Endothelial cell (in vitro differentiated cells): ENCODE data around the gene STXBP1. TPM values are rescaled to one million over a fixed set of nuclear protein-coding genes. Genes with fewer than 3 reads are reported as not detected.

Experiments used
- DNase-seq: peaks from one replicate; pipeline ENCODE4 v3.0.0; 2021; ENCODE audit warnings: low spot score
- H3K27ac Mint-ChIP-seq: one replicate; pipeline ENCODE4 v1.8.0; 2021; ENCODE audit warnings: mixed read lengths, inconsistent platforms; ENCODE audit not compliant: unreplicated experiment
- H3K27me3 Mint-ChIP-seq: one replicate; pipeline ENCODE4 v1.8.0; 2021; ENCODE audit warnings: mild to moderate bottlenecking, moderate library complexity, mixed read lengths, inconsistent platforms; ENCODE audit not compliant: unreplicated experiment
- H3K36me3 Mint-ChIP-seq: one replicate; pipeline ENCODE4 v1.8.0; 2021; ENCODE audit warnings: mild to moderate bottlenecking, low read depth, mixed read lengths, inconsistent platforms; ENCODE audit not compliant: unreplicated experiment
- H3K4me1 Mint-ChIP-seq: one replicate; pipeline ENCODE4 v1.8.0; 2021; ENCODE audit warnings: mild to moderate bottlenecking, mixed read lengths, inconsistent platforms; ENCODE audit not compliant: unreplicated experiment
- H3K4me3 Mint-ChIP-seq: one replicate; pipeline ENCODE4 v1.8.0; 2021; ENCODE audit warnings: mild to moderate bottlenecking, mixed read lengths, inconsistent platforms; ENCODE audit not compliant: unreplicated experiment
- H3K9me3 Mint-ChIP-seq: one replicate; pipeline ENCODE4 v1.8.0; 2021; ENCODE audit warnings: mixed read lengths, inconsistent platforms; ENCODE audit not compliant: unreplicated experiment
- CTCF ChIP-seq: fragments of 200-600 bp; sonication (generic); IDR thresholded peaks from one replicate; pipeline ENCODE4 v1.5.0; 2021; ENCODE audit warnings: antibody characterized with exemption; ENCODE audit not compliant: unreplicated experiment
- long read RNA-seq: library from polyadenylated mRNA; unstranded; transcript quantifications from one replicate; pipeline ENCODE4 v2.0.0, GENCODE V29; 2020; ENCODE audit not compliant: unreplicated experiment
- total RNA-seq: library from RNA; stranded (reverse); fragmentation: NEBNext Ultra II Directional; extraction: Animal tissue kit (Norgen Biotek cat#: 25700); gene quantifications from one replicate; pipeline ENCODE4 v1.2.1, GENCODE V29; 2021; ENCODE audit not compliant: unreplicated experiment

The STXBP1 gene
- 113 TPM for total RNA-seq
- long read RNA-seq, transcript STXBP1-201 (19 exons, 3,765 nt), result major isoform, 7 of 17 reads
- long read RNA-seq, partial matches to known transcripts, result 2 of 17 reads
- long read RNA-seq, other reads (novel, unspliced or antisense), result 4 of 17 reads

DNA sequence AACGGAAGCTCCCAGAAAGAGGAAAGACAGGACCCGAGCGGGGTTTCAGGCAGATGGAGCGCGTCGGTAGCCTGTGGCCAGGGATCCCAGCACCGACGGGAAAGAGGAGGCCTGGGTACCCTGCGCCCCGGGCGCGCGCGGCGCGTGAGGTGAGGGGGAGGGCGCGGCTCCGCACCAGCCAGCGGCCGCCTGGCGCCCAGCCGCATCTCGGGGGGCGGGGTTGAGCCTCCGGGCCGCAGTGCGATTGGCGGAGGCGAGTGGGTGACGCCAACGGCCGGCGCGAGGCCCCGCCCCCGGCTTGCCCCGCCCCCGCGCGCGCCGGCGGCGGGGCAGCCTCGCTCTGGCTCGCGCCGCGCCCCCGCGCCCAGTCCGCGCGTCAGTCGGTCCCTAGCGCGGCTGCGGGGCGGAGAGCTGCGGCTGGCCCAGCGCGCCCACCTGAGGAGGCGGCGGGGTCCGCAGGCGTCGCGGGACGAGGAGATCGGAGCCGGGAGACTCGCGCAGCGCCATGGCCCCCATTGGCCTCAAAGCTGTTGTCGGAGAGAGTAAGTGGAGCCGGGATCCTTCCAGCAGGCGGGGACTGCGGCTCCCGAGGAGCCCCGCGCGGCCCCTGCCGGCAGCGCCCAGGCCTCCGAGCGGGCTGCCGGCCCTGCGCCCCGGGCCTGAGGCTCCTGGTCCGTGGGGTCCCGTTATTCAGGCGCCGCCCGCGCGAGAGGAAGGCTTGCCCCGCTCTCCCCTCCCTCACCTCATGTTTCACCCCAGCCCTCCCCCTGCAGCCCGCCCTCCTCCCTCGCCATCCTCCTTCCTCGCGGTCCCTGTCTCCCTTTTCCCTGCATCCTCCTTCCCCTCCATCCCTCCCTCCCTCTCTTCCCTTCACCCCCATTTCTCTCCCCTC lies at the start of gene STXBP1:
Gene STXBP1 (plus strand): TSS at position 379 of the 892 bp plus-strand sequence. CDS start 127 bp downstream, at position 506.
- DNase-seq, result peak; percentile 92
- Mint-ChIP-seq H3K36me3 (peaks cover 10% of the 10 kb centered on the region), H3K4me3 (peak within 1 kb of the TSS; percentile 98), H3K9me3 (no peaks in the 10 kb centered on the region), H3K27ac (peak within 1 kb of the TSS; percentile 91), H3K4me1 (peaks cover 20% of the 10 kb centered on the region), H3K27me3 (peaks cover 15% of the 10 kb centered on the region)
- no peak for TF ChIP-seq CTCF

DNA sequence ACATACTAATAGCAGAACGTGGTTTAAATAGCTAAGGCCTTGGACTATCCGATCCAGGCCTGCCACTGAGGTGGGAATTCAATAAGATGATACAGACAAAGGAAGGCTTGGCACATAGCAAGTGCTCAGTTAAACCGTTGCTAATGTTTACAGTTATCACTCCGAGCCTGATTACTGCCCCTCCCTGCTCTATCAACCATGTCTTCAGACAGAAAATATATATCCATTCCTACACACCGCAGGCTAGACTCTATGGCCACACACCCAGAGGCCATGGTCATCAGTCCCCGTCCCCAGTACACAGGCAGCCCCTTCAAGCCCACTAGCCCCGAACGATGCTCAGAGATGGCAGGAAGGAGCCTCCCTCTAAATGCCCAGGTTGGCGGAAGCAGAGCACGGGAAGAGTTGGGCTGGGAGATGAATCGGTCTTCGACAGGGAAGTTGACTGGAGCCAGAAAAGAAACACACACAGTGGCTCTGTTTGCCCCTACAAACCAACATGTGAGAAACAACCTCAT lies 49.7 kb upstream of the STXBP1 start:
- no peak for TF ChIP-seq CTCF
- no peak for DNase-seq
- Mint-ChIP-seq H3K9me3 (no peaks in the 10 kb centered on the region), H3K27me3 (peaks cover 10% of the 10 kb centered on the region), H3K27ac (peak overlapping the region; percentile 97), H3K36me3 (peaks cover 30% of the 10 kb centered on the region), H3K4me3 (no peak overlapping the region), H3K4me1 (peaks cover 56% of the 10 kb centered on the region)

- H3K4me1 Mint-ChIP-seq, result peaks cover 61% of the 10 kb centered on the region
- peaks cover 14% of the 10 kb centered on the region for H3K27me3 Mint-ChIP-seq
- H3K4me3 Mint-ChIP-seq, result peak overlapping the region; percentile 70
- no peak for DNase-seq
- H3K36me3 Mint-ChIP-seq, result peaks cover 35% of the 10 kb centered on the region
- H3K9me3 Mint-ChIP-seq, result no peaks in the 10 kb centered on the region
- no peak for TF ChIP-seq CTCF
- H3K27ac Mint-ChIP-seq, result peak overlapping the region; percentile 97
Measured at GRCh38 chr9:127562841-127563401, 49.2 kb upstream of the STXBP1 start.

DNA sequence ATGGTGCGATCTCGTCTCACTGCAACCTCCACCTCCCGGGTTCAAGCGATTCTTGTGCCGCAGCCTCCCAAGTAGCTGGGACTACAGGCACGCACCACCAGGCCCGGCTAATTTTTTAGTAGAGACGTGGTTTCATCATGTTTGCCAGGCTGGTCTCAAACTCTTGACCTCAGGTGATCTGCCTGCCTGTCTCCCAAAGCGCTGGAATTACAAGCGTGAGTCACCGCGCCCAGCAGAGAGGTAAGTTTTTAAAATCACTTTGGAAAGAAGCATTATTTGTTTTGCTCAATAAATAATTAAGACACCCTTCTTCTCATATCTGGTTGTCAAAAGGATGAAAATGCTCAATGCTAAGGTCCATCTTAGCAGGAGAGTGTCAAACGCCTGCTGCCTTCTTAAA lies 48.5 kb upstream of the STXBP1 start:
- H3K4me1 Mint-ChIP-seq, result peaks cover 54% of the 10 kb centered on the region
- H3K4me3 Mint-ChIP-seq, result no peak overlapping the region
- peaks cover 13% of the 10 kb centered on the region for H3K27me3 Mint-ChIP-seq
- no peak for TF ChIP-seq CTCF
- H3K27ac Mint-ChIP-seq, result peak overlapping the region; percentile 97
- DNase-seq, result no peak
- H3K9me3 Mint-ChIP-seq, result no peaks in the 10 kb centered on the region
- peaks cover 33% of the 10 kb centered on the region for H3K36me3 Mint-ChIP-seq
